ENCODE measurements around the gene CEBPE. TPM values are rescaled to one million over a fixed set of nuclear protein-coding genes. Genes with fewer than 3 reads are reported as not detected.

The CEBPE gene
- polyA plus RNA-seq, 1 donor from 2014 or later = not detected

DNA sequence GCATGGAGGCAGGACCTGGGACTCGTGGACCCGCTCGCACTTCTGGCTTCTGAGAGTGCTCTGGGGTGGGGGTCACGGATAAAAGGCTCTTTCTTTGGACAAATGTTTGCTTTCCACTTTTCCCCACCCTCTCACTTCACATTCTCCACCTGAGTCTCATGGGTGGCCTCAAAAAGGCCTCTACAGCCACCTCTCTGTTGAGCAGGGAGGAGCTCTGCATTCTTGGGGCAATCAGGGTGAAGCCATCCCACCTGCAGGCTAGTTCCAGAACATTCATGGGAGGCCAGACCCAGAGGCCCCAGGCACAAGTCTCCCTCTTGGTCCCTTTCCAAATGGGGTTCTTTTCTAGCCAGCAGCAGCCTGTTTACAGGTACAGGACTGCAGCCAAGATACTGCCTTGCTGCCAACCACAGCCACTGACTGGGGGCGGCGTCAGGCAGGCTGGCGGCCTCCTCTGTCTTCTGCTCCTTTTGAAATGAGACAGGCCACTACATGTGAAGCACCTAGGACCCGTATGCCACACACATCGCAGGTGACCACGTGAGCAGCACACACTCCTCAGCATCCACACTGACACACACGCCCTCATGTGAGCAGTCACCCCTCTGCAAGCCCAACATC lies 18.2 kb upstream of the CEBPE start:
- Histone ChIP-seq H3K9me2 (ENCODE audit: insufficient read depth, low read length) (no peaks in the 10 kb centered on the region), H3K79me2 (replicated peaks; ENCODE audit: insufficient read depth, low read length) (no peaks in the 10 kb centered on the region), H3K9ac (ENCODE audit: low read length) (no peak overlapping the region), H3K27ac (ENCODE audit: low read length) (no peak overlapping the region), H3F3A (ENCODE audit: insufficient read depth, low read length, poor library complexity, severe bottlenecking) (no peaks in the 10 kb centered on the region), H3K4me3 (ENCODE audit: low read length) (no peak overlapping the region), H3K9me3 (ENCODE audit: low read length) (no peaks in the 10 kb centered on the region), H4K20me1 (ENCODE audit: insufficient read depth) (no peaks in the 10 kb centered on the region), H2AFZ (ENCODE audit: low read depth, low read length) (no peak overlapping the region), H3K36me3 (ENCODE audit: insufficient read depth, low read length) (no peaks in the 10 kb centered on the region), H3K27me3 (ENCODE audit: insufficient read depth, low read depth, low read length) (no peaks in the 10 kb centered on the region), H3K4me2 (ENCODE audit: low read length) (no peak overlapping the region)
- TF ChIP-seq, protein P1, sequence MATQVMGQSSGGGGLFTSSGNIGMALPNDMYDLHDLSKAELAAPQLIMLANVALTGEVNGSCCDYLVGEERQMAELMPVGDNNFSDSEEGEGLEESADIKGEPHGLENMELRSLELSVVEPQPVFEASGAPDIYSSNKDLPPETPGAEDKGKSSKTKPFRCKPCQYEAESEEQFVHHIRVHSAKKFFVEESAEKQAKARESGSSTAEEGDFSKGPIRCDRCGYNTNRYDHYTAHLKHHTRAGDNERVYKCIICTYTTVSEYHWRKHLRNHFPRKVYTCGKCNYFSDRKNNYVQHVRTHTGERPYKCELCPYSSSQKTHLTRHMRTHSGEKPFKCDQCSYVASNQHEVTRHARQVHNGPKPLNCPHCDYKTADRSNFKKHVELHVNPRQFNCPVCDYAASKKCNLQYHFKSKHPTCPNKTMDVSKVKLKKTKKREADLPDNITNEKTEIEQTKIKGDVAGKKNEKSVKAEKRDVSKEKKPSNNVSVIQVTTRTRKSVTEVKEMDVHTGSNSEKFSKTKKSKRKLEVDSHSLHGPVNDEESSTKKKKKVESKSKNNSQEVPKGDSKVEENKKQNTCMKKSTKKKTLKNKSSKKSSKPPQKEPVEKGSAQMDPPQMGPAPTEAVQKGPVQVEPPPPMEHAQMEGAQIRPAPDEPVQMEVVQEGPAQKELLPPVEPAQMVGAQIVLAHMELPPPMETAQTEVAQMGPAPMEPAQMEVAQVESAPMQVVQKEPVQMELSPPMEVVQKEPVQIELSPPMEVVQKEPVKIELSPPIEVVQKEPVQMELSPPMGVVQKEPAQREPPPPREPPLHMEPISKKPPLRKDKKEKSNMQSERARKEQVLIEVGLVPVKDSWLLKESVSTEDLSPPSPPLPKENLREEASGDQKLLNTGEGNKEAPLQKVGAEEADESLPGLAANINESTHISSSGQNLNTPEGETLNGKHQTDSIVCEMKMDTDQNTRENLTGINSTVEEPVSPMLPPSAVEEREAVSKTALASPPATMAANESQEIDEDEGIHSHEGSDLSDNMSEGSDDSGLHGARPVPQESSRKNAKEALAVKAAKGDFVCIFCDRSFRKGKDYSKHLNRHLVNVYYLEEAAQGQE (IDR thresholded peaks at IDR 0.05; ENCODE audit: borderline replicate concordance) = no peak
- no peak for TF ChIP-seq EP300 (conservative IDR thresholded peaks at IDR 0.05; ENCODE audit: poor library complexity, severe bottlenecking)
- TF ChIP-seq POLR2AphosphoS5 (IDR thresholded peaks at IDR 0.05) = no peak
- TF ChIP-seq RAD21 (conservative IDR thresholded peaks at IDR 0.05) = no peak
- no peak for TF ChIP-seq EZH2 (IDR thresholded peaks at IDR 0.05; ENCODE audit: borderline replicate concordance, insufficient read depth, low read length, poor library complexity, severe bottlenecking)
- no peak for TF ChIP-seq MXI1 (conservative IDR thresholded peaks at IDR 0.05; ENCODE audit: poor library complexity, severe bottlenecking)
- no peak for TF ChIP-seq SMC3 (conservative IDR thresholded peaks at IDR 0.05; ENCODE audit: poor library complexity)
- TF ChIP-seq, protein P2, sequence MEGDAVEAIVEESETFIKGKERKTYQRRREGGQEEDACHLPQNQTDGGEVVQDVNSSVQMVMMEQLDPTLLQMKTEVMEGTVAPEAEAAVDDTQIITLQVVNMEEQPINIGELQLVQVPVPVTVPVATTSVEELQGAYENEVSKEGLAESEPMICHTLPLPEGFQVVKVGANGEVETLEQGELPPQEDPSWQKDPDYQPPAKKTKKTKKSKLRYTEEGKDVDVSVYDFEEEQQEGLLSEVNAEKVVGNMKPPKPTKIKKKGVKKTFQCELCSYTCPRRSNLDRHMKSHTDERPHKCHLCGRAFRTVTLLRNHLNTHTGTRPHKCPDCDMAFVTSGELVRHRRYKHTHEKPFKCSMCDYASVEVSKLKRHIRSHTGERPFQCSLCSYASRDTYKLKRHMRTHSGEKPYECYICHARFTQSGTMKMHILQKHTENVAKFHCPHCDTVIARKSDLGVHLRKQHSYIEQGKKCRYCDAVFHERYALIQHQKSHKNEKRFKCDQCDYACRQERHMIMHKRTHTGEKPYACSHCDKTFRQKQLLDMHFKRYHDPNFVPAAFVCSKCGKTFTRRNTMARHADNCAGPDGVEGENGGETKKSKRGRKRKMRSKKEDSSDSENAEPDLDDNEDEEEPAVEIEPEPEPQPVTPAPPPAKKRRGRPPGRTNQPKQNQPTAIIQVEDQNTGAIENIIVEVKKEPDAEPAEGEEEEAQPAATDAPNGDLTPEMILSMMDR (IDR thresholded peaks at IDR 0.05; ENCODE audit: poor library complexity, severe bottlenecking) = no peak
- TF ChIP-seq TAF1 (IDR thresholded peaks at IDR 0.05; ENCODE audit: low read depth) = no peak

DNA sequence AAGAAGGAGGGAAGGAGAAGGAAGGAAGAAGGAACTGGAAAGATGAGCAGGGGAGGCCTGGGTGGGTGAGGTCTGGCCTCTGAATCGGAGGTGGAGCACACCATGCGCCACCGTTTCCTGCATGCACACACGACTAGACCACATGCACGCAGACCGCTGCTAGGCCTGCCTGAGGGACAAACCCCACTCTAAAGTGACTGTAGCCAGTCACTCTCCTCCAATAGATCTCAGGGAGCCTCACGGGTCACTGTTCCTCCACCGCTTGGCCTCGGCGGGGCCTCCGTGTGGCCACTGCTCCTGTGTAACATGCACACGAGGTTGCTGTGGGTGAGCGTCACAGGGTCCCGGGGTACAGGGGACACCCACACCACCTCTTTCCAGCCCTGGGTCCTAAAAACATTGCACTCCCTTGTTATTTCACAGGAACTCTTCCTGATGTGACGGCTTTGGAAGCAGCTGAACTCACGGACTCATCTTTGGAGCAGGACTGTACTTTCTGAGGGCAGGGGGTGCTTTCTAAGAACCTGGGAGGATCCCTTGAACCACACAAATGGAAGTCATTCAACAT lies 17.6 kb upstream of the CEBPE start:
- Histone ChIP-seq H2AFZ (ENCODE audit: low read depth, low read length) (no peak overlapping the region), H3K79me2 (replicated peaks; ENCODE audit: insufficient read depth, low read length) (no peaks in the 10 kb centered on the region), H3K9me3 (ENCODE audit: low read length) (no peaks in the 10 kb centered on the region), H4K20me1 (ENCODE audit: insufficient read depth) (no peaks in the 10 kb centered on the region), H3K9ac (ENCODE audit: low read length) (peak overlapping the region; percentile 13), H3F3A (ENCODE audit: insufficient read depth, low read length, poor library complexity, severe bottlenecking) (no peaks in the 10 kb centered on the region), H3K27ac (ENCODE audit: low read length) (peak overlapping the region; percentile 46), H3K27me3 (ENCODE audit: insufficient read depth, low read depth, low read length) (no peaks in the 10 kb centered on the region), H3K9me2 (ENCODE audit: insufficient read depth, low read length) (no peaks in the 10 kb centered on the region), H3K36me3 (ENCODE audit: insufficient read depth, low read length) (no peaks in the 10 kb centered on the region), H3K4me2 (ENCODE audit: low read length) (peak overlapping the region; percentile 10), H3K4me3 (ENCODE audit: low read length) (peak overlapping the region; percentile 47)
- no peak for TF ChIP-seq EZH2 (IDR thresholded peaks at IDR 0.05; ENCODE audit: borderline replicate concordance, insufficient read depth, low read length, poor library complexity, severe bottlenecking)
- TF ChIP-seq POLR2AphosphoS5 (IDR thresholded peaks at IDR 0.05) = no peak
- no peak for TF ChIP-seq RAD21 (conservative IDR thresholded peaks at IDR 0.05)
- no peak for TF ChIP-seq MXI1 (conservative IDR thresholded peaks at IDR 0.05; ENCODE audit: poor library complexity, severe bottlenecking)
- TF ChIP-seq, protein P1 (IDR thresholded peaks at IDR 0.05; ENCODE audit: borderline replicate concordance) = no peak
- TF ChIP-seq, protein P2 (IDR thresholded peaks at IDR 0.05; ENCODE audit: poor library complexity, severe bottlenecking) = no peak
- TF ChIP-seq EP300 (conservative IDR thresholded peaks at IDR 0.05; ENCODE audit: poor library complexity, severe bottlenecking) = no peak
- TF ChIP-seq TAF1 (IDR thresholded peaks at IDR 0.05; ENCODE audit: low read depth) = no peak
- no peak for TF ChIP-seq SMC3 (conservative IDR thresholded peaks at IDR 0.05; ENCODE audit: poor library complexity)
